Activated T-cell treated with anti-CD3 and anti-CD28 coated beads for 48 hours (primary cell): Measurements from ENCODE around the gene SAP130.

ENCODE experiments used
- DNase-seq: peaks from one replicate; pipeline ENCODE4 v3.0.0-alpha.2; 2020; ENCODE audit warnings: low read depth

Gene SAP130

DNA sequence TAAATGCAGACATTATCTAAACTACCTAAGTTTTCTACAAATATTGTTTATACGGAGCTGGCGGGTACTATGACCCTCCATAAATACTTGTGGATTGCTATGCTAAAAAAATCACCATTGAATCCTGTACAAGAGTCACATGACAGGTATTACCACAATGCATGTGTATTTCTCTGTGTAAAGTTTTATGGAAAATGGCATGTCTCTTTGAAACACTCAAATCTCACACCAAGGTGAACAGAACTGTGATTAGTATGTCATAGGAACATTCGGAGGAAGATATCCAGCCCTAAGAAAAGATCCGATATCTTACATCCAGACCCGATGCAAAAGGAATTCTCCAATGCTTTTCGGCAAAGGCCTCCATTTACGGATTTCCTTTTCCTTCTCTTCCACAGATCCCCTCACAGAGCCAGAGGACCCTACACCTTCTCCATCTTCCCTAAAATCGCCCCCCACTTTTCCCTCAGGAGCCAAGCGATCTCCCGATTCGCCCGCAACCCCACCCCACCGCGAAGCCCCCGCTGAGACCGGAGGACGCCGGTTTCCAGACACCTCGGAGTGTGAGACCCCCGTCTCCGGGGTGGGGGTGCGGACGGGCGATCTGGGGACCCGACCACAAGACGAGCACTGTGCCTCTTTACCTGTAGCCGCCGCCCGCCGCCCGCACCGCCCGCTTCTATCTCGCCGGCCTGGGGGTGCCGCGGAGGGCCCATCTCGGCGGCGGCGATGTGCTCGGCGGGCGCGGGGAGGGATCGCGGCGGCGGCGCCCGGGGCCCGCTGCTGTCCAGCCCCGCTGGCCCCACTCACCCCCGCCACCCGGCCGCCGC lies 1.2 kb downstream of the SAP130 start:
- no peak for DNase-seq

DNA sequence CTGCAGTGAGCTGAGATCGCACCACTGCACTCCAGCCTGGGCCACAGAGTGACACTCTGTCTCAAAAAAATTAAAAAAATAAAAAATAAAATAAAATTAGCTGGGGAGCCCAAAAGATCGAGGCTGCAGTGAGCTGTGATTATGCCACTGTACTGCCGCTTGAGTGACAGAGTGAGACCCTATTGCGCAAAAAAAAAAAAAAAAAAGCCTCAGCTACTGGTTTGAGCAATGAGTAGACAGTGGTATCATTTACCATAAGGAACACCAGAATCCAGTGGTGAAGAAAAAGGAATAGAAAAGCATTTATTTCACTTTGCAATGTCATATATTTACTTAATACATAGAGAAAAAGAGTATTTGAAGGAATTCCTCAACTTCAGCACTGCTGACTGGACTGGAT lies 3.0 kb downstream of the SAP130 start:
- DNase-seq = no peak

DNA sequence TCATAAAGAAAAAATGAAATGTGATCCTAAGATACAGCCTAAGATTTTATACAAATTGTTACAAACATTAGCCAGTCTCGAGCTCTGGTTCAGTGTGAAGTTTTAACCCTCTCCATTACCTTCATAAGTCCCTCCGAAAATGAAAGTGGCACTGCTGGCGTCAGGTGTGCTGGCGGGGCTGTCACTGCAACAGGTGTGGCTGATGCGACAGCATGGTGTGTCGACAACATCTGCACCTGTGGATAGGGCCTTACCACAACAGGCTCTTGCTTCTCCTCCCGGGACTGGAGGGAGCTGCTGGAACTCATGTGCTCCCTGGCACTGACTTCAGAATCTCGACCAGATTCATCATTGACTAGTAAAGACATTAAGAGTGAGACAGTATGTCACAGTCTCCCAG lies 10.3 kb downstream of the SAP130 start:
- no peak for DNase-seq

DNA sequence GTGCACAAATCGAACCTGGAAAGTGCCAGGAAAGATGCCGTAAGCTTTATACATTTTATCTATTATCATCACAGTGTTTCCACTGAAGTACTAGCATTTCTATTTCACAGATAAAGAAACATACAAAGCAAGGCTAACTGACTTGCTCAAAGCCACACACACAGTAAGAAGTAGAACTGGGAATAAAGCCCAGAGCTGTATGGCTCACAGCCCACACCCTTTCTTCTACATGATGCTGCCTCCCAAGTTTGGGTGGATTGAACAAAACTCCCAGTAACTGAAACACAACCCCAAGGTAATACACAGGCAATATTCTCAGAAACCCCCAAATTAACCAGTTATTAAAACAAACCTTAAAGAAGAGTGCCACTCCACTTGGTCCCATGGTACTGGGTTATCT lies 11.2 kb downstream of the SAP130 start:
- no peak for DNase-seq

- DNase-seq = no peak
Observed at GRCh38 chr2:128012698-128013097, 15.2 kb downstream of the SAP130 start.

- DNase-seq = no peak
Observed at GRCh38 chr2:128008074-128008672, 19.7 kb downstream of the SAP130 start.

- DNase-seq = no peak
Observed at GRCh38 chr2:128004509-128004908, 23.4 kb downstream of the SAP130 start.

- DNase-seq = no peak
Observed at GRCh38 chr2:128003463-128003862, 24.4 kb downstream of the SAP130 start.

DNA sequence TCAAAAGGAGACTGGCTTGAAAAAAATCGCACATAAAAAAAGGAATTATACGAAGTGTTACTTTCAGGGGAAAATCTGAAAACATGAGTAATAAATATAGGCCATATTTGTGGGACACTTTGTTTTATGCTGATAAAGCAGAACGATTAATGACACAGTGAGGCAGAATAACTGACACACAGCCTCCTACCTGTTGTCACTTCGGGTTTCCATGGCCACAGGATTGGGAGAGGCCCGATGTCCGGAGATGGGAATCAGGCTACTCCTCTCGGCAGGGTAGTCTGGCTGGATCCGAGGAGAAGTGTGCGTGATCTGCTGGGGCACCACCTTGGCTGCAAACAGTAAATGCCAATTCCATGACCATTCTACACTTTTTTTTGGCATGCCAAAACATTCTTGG lies 31.7 kb downstream of the SAP130 start:
- no peak for DNase-seq

DNA sequence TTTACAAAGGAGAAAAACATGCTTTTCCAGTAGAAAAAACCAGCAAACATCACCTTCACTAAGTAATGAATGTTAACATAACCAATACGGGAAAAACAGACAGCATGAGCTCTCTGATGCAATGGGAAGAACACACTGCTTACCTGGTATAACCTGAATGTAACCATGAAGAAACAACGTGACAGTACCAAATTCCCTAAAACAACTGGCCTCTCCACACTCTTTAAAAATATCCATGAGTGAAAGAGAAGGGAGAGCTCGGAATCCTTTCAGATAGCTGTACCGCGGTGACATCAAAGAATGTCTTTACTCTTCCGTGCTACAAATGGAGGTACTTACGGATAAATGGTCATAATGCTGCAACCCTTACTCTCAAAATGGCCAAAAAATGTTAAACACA lies 32.1 kb downstream of the SAP130 start:
- DNase-seq = no peak

DNA sequence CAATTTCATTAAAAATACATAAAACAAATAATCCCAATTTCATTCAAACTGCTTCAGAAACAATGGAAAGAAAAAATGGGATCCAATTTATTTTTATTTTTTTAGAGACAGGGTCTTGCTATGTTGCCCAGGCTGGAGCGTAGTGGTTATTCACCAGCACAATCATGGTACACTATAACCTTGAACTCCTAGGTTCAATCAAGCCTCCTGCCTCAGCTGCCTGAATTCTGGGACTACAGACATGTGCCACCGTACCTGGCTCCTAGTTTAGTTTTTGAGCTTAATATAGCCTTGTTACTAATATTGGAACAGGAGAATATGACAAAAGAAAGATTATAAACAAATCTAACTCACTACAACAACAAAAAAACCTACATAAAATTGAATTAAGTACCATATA lies 34.2 kb downstream of the SAP130 start:
- no peak for DNase-seq

- no peak for DNase-seq
Observed at GRCh38 chr2:127991742-127992141, 36.1 kb downstream of the SAP130 start.

GRCh38 chr2:127986548-127987079 lies 41.2 kb downstream of the SAP130 start:
- no peak for DNase-seq

DNA sequence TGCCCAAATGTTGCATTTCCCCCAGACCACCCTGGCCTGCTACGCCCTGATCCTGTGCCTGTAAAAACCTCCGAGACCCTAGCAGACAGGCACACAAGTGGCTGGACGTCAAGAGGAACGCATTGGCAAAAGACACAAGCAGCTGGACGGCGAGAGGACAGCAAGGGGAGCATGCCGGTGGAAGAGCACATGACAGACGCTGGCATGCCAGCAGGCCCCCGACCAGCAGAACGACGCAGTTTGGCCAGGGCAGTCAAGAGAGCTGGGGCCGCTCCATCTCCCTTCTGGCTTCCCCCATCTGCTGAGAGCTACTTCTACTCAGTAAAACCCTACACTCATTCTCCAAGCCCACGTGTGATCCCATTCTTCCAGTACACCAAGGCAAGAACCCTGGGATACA lies 42.1 kb downstream of the SAP130 start:
- no peak for DNase-seq

GRCh38 chr2:127985026-127985734 lies 42.7 kb downstream of the SAP130 start:
- no peak for DNase-seq

GRCh38 chr2:127984551-127984950 lies 43.3 kb downstream of the SAP130 start:
- no peak for DNase-seq

GRCh38 chr2:127969446-127969845 lies 58.4 kb downstream of the SAP130 start:
- no peak for DNase-seq

GRCh38 chr2:127968610-127969339 lies 59.1 kb downstream of the SAP130 start:
- DNase-seq = no peak

- DNase-seq = no peak
Observed at GRCh38 chr2:127961729-127962128, 66.1 kb downstream of the SAP130 start.

DNA sequence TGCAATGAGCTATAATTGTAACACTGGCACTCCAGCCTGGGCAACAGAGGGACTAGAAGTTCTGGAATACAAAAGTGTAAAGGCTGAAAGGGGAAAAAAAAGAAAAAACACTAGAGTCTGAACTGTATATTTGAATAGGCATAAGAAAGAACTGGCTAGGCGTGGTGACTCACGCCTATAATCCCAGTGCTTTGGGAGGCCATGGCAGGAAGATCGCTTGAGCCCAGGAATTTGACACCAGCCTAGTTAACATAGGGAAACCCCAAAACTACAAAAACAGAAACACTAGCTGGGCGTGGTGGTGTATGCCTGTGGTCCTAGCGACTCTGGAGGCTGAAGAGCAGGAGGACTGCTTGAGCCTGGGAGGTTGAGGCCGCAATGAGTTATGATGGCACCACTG lies 70.6 kb downstream of the SAP130 start:
- no peak for DNase-seq

- no peak for DNase-seq
Observed at GRCh38 chr2:127954857-127955256, 73.0 kb downstream of the SAP130 start.

DNA sequence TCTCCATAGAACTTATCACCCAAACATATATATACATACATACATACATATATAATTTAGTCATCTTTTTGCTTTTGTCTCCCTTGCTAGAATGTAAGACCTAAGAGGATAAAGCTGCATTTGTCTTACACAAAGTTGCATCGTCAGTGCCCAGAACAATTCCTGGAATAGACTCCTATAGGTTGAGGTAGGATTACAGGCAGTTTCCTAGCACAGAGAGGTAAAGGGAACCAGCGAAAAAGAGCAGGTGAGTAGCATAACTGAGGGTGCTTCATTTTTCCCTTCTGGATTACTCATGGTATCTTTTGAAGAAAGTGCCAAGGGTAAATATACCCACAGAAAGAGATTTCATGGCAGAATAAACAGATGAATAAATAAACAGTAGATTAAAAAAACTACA lies 74.0 kb downstream of the SAP130 start:
- no peak for DNase-seq
